BJ (cell line): ENCODE results near the gene CHST7. TPM values are rescaled to one million over a fixed set of nuclear protein-coding genes. Genes with fewer than 3 reads are reported as not detected.

ENCODE experiments used
- CTCF ChIA-PET: fragments of 350-600 bp; formaldehyde crosslinking; extraction: SDS; loops from one replicate; lab custom pipeline; 2021; ENCODE audit warnings: antibody characterized with exemption, inconsistent platforms; lab: Yijun Ruan, JAX
- POLR2A ChIA-PET: fragments of 300-600 bp; sonication (Branson Sonifier 250); formaldehyde crosslinking; extraction: SDS; loops from one replicate; lab custom pipeline; 2021; ENCODE audit warnings: antibody characterized with exemption; lab: Charles Lee
- DNase-seq: peaks from one replicate; pipeline ENCODE4 v3.0.0-alpha.2; 2011; ENCODE audit warnings: low read depth
- H3K27me3 ChIP-seq: 2 replicates; pipeline ENCODE4 v1.6.0; 2011; ENCODE audit warnings: low read length; ENCODE audit not compliant: control insufficient read depth, insufficient read depth
- H3K36me3 ChIP-seq: 2 replicates; pipeline ENCODE4 v1.5.1; 2011; ENCODE audit warnings: low read length; ENCODE audit not compliant: control insufficient read depth, insufficient read depth
- H3K4me3 ChIP-seq: 2 replicates; pipeline ENCODE4 v1.5.1; 2011; ENCODE audit warnings: low read depth, mild to moderate bottlenecking, control low read depth, low read length
- polyA plus RNA-seq: library from polyadenylated mRNA; depleted of rRNA; stranded (reverse); fragments of >200 nt; gene quantifications from 2 replicates; pipeline ENCODE4 v1.2.3, GENCODE V29; 2011
- TF ChIP-seq, protein P1 (sequence below): IDR thresholded peaks from 2 replicates; pipeline ENCODE4 v1.5.1; 2011; ENCODE audit warnings: low read depth, mild to moderate bottlenecking, control low read depth, inconsistent platforms, low read length, moderate library complexity; ENCODE audit not compliant: insufficient read depth

The CHST7 gene
- polyA plus RNA-seq, 1 experiment: 2.5 TPM

DNA sequence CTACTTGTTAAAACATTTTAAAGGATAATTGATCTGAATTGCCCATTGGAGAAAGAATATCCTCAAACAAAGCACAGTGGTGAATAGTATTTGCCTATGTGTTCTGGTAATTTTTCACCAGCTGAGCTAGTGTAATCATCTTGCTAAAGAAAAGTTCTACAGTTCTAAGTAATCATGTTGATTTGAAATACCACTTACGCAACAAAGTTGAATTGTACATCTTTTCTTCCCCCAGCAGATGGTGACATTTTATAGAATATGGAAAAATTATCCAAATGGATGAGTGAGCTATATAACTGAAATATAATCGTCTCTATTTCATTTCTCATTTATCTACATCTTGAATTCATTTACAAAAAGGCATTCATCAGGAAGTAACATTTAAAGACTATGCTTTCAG, 18.6 kb upstream of the CHST7 start:
- POLR2A ChIA-PET: no interaction called here
- TF ChIP-seq, protein P1, sequence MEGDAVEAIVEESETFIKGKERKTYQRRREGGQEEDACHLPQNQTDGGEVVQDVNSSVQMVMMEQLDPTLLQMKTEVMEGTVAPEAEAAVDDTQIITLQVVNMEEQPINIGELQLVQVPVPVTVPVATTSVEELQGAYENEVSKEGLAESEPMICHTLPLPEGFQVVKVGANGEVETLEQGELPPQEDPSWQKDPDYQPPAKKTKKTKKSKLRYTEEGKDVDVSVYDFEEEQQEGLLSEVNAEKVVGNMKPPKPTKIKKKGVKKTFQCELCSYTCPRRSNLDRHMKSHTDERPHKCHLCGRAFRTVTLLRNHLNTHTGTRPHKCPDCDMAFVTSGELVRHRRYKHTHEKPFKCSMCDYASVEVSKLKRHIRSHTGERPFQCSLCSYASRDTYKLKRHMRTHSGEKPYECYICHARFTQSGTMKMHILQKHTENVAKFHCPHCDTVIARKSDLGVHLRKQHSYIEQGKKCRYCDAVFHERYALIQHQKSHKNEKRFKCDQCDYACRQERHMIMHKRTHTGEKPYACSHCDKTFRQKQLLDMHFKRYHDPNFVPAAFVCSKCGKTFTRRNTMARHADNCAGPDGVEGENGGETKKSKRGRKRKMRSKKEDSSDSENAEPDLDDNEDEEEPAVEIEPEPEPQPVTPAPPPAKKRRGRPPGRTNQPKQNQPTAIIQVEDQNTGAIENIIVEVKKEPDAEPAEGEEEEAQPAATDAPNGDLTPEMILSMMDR: peak; percentile 18; the same call in 1 of the 2 replicates

DNA sequence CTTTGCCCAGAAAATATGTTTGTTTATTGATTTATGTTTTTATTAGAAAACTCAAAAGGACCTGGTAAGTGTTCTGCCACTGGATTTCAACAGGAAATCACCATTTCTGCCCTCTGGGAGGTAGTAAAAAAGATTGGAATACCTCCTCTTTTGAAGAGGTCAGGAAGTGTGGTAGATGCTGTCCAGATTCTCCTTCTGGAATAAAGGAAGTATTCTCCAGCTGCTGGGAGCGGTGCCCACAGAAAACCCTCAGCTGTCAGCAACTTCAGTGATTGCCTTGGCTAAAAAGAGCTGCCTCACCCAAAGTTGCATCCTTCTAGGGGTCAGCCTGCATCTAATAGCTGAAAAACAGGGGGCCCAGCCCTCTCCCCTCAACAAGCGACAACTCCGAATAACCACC, 14.5 kb upstream of the CHST7 start:
- H3K36me3 ChIP-seq: no peaks in the 10 kb centered on the region
- no peak overlapping the region for H3K4me3 ChIP-seq
- DNase-seq: no peak
- TF ChIP-seq, protein P1: no peak
- ChIA-PET CTCF (interaction anchor here (0.7 to 3.7 kb wide), 2 partner anchors 12 to 83 kb away, joined by 3 to 15 read pairs; no protein-coding TSS in a partner anchor), POLR2A (no interaction called here)
- H3K27me3 ChIP-seq: no peaks in the 10 kb centered on the region

More for the DNA sequence above, 18.6 kb upstream of the CHST7 start:
- CTCF ChIA-PET: interaction anchor here (0.6 to 1.7 kb wide), 5 partner anchors 73 to 302 kb away, joined by 3 to 5 read pairs (median 4); no protein-coding TSS in a partner anchor
- Histone ChIP-seq H3K27me3 (no peaks in the 10 kb centered on the region), H3K4me3 (no peak overlapping the region), H3K36me3 (no peaks in the 10 kb centered on the region)
- no peak for DNase-seq

GRCh38 chrX:46561824-46562657, 11.5 kb upstream of the CHST7 start:
- ChIA-PET CTCF (interaction anchor here (0.6 kb wide), 1 partner anchor 469 kb away, joined by 3 read pairs; no protein-coding TSS in a partner anchor), POLR2A (no interaction called here)
- Histone ChIP-seq H3K27me3 (no peaks in the 10 kb centered on the region), H3K36me3 (no peaks in the 10 kb centered on the region), H3K4me3 (no peak overlapping the region)
- TF ChIP-seq, protein P1: no peak
- DNase-seq: no peak

DNA sequence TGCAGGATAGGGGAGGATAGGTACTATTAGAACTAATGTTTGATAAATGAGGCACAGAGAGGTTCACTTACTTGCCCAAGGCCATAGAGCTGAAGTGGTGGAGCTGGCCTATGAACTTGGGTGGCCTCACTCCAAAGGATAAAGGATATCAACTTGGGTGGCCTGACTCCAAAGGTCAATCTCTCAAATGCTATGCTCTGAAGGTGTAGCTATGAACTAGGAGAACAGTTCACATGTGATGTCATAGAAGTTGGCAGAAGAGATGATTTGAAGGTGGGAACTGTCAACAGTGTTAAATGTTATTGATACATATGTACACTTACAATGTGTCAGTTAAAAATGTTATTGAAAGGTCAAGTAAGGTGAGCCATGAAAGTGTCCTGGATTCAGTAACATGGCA, 6.2 kb upstream of the CHST7 start:
- POLR2A ChIA-PET: no interaction called here
- no peak overlapping the region for H3K4me3 ChIP-seq
- DNase-seq: no peak
- TF ChIP-seq, protein P1: no peak
- no peaks in the 10 kb centered on the region for H3K27me3 ChIP-seq
- H3K36me3 ChIP-seq: no peaks in the 10 kb centered on the region
- CTCF ChIA-PET: no interaction called here

DNA sequence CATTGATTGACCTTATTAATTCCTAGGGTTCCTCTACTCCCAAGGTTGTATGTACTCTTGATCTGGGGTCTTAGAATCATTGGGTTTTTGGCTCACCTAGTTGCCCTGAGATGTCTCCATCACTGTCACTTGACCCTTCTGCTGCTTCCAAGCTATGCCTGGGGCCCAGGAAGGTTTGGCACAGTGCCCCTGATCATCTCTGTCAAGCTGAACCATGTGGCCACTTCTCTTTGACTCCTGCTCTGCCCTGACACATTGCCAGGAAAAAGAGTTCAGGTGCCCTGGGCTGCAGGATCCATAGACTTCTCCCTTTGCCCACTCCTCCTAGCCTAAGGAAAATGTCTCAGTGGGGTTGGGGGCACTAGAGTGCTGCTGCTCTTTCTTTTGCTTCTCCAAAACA, 3.9 kb upstream of the CHST7 start:
- POLR2A ChIA-PET: no interaction called here
- CTCF ChIA-PET: no interaction called here

More for the DNA sequence above, 3.9 kb upstream of the CHST7 start:
- no peaks in the 10 kb centered on the region for H3K27me3 ChIP-seq
- H3K4me3 ChIP-seq: no peak overlapping the region
- TF ChIP-seq, protein P1: no peak
- no peak for DNase-seq
- no peaks in the 10 kb centered on the region for H3K36me3 ChIP-seq
